Ascending aorta (tissue), 2 donors: ENCODE measurements around the gene AHNAK. TPM values are rescaled to one million over a fixed set of nuclear protein-coding genes. Genes with fewer than 3 reads are reported as not detected.
A peak's percentile ranks its signal among the peaks of the same experiment; 100 is the strongest.

ENCODE experiments used
- DNase-seq, 2 donors: peaks; one replicate each; pipeline ENCODE4 v3.0.0-alpha.2; 2019; ENCODE audit warnings: low spot score in 2 of 2
- H3K27ac ChIP-seq, 2 donors: fragments of 200-600 bp; sonication (generic); one replicate each; pipeline ENCODE4 v1.5.1; 2016 to 2017; ENCODE audit warnings: mild to moderate bottlenecking in 1 of 2
- H3K27me3 ChIP-seq: fragments of 200-600 bp; sonication (generic); one replicate; pipeline ENCODE4 v1.5.1; 2017
- H3K36me3 ChIP-seq, 2 donors: fragments of 200-600 bp; sonication (generic); one replicate each; pipeline ENCODE4 v1.5.1; 2016
- H3K4me1 ChIP-seq, 2 donors: fragments of 200-600 bp; sonication (generic); one replicate each; pipeline ENCODE4 v1.5.1; 2016 to 2017; ENCODE audit warnings: mild to moderate bottlenecking in 1 of 2
- H3K4me3 ChIP-seq, 2 donors: fragments of 200-600 bp; sonication (generic); one replicate each; pipeline ENCODE4 v1.5.1; 2016 to 2017; ENCODE audit warnings: mild to moderate bottlenecking in 1 of 2
- H3K9me3 ChIP-seq, 2 donors: fragments of 200-600 bp; sonication (generic); one replicate each; pipeline ENCODE4 v1.5.1; 2016
- CTCF ChIP-seq, 3 experiments: fragments of 200-600 bp in 2 of 3; fragments of 450-650 bp in 1 of 3; sonication (generic) in 2 of 3; IDR thresholded peaks; one replicate each; pipeline ENCODE4 v1.5.1; 2016 to 2019; ENCODE audit warnings: antibody characterized with exemption in 3 of 3, mild to moderate bottlenecking in 1 of 3, moderate library complexity in 1 of 3
- intact Hi-C: fragments of 100-400 bp; cut with DNase I; formaldehyde crosslinking; loops from one replicate; pipeline ENCODE4 v1.15.1; 2023
- total RNA-seq: library from RNA; depleted of rRNA; stranded (reverse); fragments of >200 nt; gene quantifications from one replicate; pipeline ENCODE4 v1.1.0, GENCODE V29; 2016

AHNAK gene
- total RNA-seq, 1 donor from 2014 or later: 718 TPM

- H3K9me3 ChIP-seq: no peaks in the 10 kb centered on the region
- no peak overlapping the region for H3K27ac ChIP-seq
- peaks cover 8 to 10% of the 10 kb centered on the region in 2 donors for H3K4me1 ChIP-seq
- H3K4me3 ChIP-seq: no peak overlapping the region
- H3K27me3 ChIP-seq: no peaks in the 10 kb centered on the region
- no peak for DNase-seq
- H3K36me3 ChIP-seq: peaks cover 26 to 51% of the 10 kb centered on the region in 2 donors
- intact Hi-C loops: no loop called here
- no peak for TF ChIP-seq CTCF (IDR thresholded peaks at IDR 0.05)
Measured at GRCh38 chr11:62579252-62579651, 32.6 kb upstream of the AHNAK start.

GRCh38 chr11:62578541-62578940 is 31.9 kb upstream of the AHNAK start:
- intact Hi-C loops: no loop called here
- H3K27ac ChIP-seq: no peak overlapping the region
- no peak for TF ChIP-seq CTCF (IDR thresholded peaks at IDR 0.05)
- H3K9me3 ChIP-seq: no peaks in the 10 kb centered on the region
- peaks cover 26 to 46% of the 10 kb centered on the region in 2 donors for H3K36me3 ChIP-seq
- H3K4me1 ChIP-seq: peaks cover 8 to 10% of the 10 kb centered on the region in 2 donors
- DNase-seq: no peak
- no peaks in the 10 kb centered on the region for H3K27me3 ChIP-seq
- no peak overlapping the region for H3K4me3 ChIP-seq

GRCh38 chr11:62577046-62577714 is 30.6 kb upstream of the AHNAK start:
- Histone ChIP-seq H3K4me1 (peaks cover 10 to 15% of the 10 kb centered on the region in 2 donors), H3K36me3 (peaks cover 23 to 49% of the 10 kb centered on the region in 2 donors), H3K27me3 (no peaks in the 10 kb centered on the region), H3K9me3 (no peaks in the 10 kb centered on the region), H3K4me3 (no peak overlapping the region), H3K27ac (peak overlapping the region; percentile 89)
- DNase-seq: no peak
- intact Hi-C loops: no loop called here
- TF ChIP-seq CTCF (IDR thresholded peaks at IDR 0.05): no peak

GRCh38 chr11:62575837-62576236 is 29.2 kb upstream of the AHNAK start:
- peaks cover 10 to 15% of the 10 kb centered on the region in 2 donors for H3K4me1 ChIP-seq
- intact Hi-C loops: no loop called here
- no peaks in the 10 kb centered on the region for H3K9me3 ChIP-seq
- peaks cover 23 to 52% of the 10 kb centered on the region in 2 donors for H3K36me3 ChIP-seq
- H3K4me3 ChIP-seq: peak overlapping the region in 1 of 2 donors; percentile 78
- no peaks in the 10 kb centered on the region for H3K27me3 ChIP-seq
- no peak for TF ChIP-seq CTCF (IDR thresholded peaks at IDR 0.05)
- no peak for DNase-seq
- peak overlapping the region; percentile 89 for H3K27ac ChIP-seq

- intact Hi-C loops: no loop called here
- DNase-seq: no peak
Measured at GRCh38 chr11:62575156-62575555, 28.6 kb upstream of the AHNAK start.

More at GRCh38 chr11:62575156-62575555, 28.6 kb upstream of the AHNAK start:
- Histone ChIP-seq H3K27me3 (no peaks in the 10 kb centered on the region), H3K4me1 (peaks cover 10 to 15% of the 10 kb centered on the region in 2 donors), H3K27ac (peak overlapping the region; percentile 89), H3K4me3 (peak overlapping the region; percentile 66 to 78), H3K36me3 (peaks cover 28 to 56% of the 10 kb centered on the region in 2 donors), H3K9me3 (no peaks in the 10 kb centered on the region)
- no peak for TF ChIP-seq CTCF (IDR thresholded peaks at IDR 0.05)
